DMS153 treated with DMSO at 0.1 percent for 48 hours (cell line): ENCODE data around the gene LNPK.
"Not testable (repeated sequence)": the region's sequence is repeated elsewhere in the genome, so short reads cannot be mapped to it uniquely, and the experiment has no call there.

Experiments
- DNase-seq: peaks from one replicate; lab custom pipeline; 2025; ENCODE audit not compliant: unreplicated experiment; lab: John Stamatoyannopoulos, UW

Gene LNPK

DNA sequence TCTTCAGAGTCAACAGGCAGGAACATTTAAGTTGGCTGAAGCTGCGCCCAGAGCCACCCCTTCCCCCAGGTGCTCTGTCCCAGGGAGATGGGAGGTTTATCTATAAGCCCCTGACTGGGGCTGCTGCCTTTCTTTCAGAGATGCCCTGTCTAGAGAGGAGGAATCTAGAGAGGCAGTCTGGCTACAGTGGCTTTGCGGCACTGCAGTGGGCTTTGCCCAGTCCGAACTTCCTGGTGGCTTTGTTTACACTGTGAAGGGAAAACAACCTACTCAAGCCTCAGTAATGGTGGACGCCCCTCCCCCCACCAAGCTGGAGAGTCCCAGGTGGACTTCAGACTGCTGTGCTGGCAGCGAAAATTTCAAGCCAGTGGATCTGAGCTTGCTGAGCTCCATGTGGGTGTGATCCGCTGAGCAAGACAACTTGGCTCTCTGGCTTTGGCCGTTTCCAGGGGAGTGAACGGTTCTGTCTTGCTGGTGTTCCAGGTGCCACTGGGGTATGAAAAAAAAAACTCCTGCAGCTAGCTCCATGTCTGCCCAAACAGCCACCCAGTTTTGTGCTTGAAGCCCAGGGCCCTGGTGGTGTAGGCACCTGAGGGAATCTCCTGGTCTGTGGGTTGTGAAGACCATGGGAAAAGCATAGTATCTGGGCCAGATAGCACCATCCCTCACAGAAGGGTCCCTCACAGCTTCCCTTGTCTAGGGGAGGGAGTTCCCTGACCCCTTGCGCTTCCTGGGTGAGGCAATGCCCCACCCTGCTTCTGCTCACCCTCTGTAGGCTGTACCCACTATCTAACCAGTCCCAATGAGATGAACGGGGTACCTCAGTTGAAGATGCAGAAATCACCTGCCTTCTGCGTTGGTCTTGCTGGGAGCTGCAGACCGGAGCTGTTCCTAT, 88.0 kb downstream of the LNPK start:
- DNase-seq: peak; percentile 2

DNA sequence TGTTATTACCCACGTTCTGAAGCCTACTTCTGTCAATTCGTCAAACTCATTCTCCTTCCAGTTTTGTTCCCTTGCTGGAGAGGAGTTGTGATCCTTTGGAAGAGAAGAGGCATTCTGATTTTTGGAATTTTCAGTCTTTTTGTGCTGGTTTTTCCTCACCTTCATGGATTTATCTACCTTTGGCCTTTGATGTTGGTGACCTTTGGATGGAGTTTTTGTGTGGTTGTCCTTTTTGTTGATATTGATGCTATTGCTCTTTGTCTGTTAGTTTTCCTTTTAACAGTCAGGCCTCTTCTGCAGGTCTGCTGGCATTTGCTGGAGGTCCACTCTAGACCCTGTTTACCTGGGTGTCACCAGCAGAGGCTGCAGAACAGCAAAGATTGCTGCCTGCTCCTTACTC, 88.8 kb downstream of the LNPK start:
- DNase-seq: not testable (repeated sequence)

DNA sequence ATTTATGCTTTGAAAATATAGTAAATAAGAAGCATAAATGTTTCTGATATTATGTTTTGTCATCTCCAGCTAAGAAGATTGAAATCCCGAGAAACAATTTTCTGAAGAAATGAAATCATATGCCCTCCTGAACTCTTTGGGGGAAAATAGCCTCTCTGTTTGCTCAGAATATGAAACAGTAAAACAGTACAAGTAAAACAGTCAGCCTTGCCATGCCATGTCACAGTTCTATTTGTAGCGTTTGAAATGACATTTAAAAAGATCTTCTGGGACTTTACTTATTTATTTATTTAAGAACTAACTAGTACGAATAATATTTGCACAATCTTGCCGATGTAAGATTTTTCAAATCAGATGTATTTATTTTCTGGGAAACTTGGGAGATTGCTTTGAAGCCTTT, 98.0 kb downstream of the LNPK start:
- no peak for DNase-seq

DNA sequence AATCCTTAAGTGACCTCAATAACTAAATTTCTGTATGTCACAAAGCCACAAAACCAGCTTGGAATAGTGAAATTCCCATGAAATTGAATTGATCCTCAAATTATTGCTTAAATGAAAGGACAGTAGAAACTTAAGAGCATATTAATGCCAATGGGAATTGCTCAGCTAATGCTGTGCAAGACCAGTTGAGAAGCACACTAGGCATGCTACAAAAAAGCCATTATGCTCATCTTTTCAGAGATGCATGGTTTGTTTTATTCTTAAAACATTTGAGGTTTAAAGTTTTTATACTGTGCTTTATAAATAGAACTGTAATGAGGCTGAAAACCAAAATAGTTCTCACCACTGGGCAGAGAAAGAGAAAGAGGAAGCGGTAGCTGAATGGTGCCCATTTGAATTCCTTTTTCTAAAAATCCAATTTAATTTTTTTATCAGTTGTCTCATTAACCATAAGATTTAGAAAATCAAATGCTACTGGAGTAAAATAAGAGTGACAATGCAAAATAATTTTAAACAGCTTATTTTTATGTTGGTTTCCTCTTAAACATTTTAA, 98.6 kb downstream of the LNPK start:
- no peak for DNase-seq

DNA sequence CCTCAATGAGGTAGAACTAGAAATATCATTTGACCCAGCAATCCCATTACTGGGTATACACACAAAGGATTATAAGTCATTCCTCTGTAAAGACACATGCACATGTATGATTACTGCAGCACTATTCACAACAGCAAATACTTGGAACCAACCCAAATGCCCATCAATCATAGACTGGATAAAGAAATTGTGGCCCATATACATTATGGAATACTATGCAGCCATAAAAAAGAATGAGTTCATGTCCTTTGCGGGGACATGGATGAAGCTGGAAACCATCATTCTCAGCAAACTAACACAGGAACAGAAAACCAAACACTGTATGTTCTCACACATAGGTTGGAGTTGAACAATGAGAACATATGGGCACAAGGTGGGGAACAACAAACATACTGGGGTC, 106.1 kb downstream of the LNPK start:
- not testable (repeated sequence) for DNase-seq

DNA sequence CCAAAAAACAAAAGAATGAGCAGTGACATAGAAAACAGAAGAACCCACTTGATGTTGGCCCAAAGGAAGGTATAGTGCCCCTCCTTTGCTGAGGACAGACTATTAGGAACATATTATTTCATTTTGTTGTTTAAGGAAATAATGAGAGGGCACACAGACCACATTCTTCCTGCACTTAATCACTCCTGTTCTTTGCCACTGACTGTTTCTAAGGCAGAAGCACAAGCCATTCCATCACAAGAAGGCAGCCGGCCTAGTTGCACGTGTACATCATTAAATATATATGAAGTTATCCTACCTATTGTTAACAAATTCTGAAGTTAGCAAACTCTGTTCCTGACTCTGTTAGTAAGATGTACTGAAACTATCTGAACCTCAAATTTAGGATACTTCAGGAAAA, 110.0 kb downstream of the LNPK start:
- no peak for DNase-seq

DNA sequence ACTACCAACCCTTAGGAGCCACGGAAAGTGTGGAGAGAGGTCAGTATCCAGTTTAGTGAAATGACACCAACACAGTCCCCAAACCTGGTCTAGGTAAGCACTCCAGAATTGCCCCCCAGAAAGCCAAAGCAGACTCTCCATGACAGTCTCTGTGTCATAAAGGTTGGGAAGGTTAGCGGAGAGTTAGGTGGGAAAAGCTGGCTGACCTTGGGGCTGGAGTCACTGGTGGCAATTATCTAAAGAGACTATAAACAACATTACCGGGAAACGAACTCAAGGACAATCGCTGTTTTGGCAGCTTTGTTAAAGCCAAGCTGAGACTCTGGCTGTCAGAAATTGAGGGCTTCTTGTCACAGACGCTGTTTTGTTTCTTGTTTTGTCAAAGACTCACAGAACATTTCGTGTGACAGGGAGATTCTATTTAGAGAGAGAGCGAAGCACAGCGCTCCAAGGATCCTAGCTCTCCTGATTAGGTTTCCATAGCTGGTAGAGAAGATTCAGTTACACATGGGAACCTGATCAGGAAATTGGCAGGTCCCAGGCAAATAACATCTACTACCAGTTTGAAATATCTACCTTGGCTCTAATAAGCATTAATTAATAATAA, 111.3 kb downstream of the LNPK start:
- DNase-seq: no peak

DNA sequence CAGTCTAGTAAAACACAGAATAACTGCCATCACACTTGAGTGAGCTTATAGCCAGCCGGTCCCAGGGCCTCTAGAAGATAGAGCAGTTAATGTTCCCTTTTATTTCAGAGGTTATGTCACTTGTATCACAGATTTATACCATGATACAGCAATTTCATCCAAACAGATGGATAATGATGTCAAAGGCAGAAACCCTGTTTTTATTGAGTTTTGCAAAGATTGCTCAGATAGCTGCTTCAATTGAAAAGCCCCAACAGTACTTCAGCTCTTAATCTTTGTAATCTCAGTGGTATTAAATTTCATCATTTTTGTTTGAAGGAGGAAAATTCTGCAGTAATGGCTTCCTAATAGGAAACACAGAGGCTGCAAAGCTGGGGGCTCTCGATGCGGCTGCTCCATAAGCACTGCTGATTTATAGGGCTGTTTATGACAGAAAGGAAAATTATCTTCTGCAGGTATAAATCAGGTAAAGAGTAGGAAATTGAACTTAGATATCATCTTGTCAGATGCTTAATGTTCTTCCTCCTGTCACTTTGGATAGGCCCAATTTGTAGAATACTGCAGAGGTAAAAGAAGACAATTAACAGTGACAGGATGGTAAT, 112.3 kb downstream of the LNPK start:
- DNase-seq: no peak

DNA sequence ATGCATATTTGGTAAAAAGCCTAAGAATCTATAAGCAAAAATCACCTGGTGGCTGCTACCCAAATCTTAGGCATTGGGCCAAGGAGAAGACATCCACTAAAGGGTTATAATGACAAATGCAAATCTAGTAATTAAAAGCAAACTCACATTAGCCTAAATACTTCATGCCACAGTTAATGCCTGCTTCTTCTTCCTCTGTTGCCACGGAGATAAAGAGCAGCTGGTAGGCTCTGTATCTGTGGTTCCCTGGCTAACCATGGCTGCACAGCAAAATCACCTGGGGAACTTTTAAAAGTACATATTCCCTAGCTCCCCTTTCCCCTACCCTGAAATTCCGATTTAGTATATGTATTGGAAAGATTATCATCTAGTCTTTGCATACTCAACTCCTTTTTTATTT, 114.3 kb downstream of the LNPK start:
- DNase-seq: peak; percentile 35

DNA sequence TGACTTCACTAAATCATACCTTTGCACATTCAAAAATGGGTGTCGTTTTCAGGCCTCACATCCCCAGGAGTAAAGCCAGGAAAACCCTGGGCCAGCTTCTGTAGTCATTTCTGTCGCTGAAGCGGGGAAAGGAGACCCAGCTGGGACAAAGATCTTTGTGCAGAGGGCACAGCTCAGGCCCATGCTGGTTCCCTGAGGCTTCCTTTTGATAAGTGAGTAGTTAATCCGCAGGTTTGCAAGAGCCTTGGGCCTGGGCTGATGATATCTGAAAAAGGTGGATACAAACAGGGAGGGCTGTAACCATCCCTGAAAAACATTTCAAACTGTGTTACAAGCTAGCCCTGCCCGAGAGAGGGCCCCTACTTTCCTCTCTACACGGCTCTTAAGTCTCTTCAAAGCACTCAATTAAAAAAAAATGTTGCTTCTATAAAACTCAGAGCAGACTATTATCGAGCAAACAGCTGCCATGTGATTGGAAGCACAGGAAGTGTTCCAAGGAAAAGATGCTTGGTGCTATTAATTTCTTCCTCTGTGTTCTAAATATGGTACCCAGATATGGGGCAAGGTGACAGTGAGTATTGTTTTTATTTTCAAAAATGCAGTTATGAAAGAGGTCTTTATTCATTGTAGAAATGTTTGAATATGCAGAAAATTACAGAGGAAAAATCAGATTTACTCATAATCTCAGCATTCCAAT, 117.2 kb downstream of the LNPK start:
- DNase-seq: no peak

DNA sequence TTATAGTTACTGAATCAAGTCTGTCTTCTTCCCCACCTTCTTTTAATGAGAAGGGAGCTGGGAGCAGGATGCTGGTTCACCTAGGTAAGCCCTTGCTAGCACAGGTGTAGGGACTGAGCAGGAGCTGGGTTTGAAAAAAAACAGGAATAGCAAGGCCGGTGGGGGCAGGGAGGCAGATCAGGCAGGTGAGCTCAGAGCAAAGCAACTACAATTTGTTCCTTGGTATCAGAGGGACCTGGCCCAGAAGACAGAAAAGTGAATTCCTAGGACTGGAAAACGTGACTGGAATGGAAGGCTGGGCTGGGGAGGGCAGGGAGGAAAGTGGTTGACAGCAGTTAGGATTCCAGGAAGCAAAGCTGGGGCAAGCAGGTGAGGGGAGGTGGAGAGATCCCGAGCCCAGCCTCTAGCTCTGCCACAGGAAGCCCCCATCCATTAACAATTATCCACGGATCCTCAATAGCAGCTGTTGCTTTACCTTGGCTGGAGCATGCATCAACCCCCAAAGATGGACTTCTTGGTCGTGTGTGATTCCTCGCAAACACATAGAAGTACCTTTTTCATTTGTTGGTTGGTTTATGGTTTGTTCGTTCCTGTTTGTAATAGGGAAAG, 118.4 kb downstream of the LNPK start:
- DNase-seq: peak; percentile 87

DNA sequence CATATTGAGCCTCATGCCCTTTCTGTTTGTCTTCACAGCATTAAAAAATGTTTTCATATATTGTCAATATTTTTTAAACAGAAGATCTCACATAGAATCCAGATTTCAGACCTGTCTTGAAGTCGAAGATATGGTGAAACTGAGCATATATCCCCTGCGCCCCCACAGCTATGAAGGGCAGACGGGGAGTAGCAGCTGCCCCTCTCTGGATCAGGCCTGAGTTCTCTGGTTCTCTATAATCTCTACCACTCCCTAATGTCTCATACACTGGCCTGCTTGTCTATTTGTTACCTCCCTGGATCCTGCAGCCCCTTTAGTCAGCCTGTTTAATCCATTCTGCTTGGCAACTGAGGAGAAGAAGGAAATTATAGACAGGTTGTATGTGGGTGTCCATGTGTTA, 122.4 kb downstream of the LNPK start:
- no peak for DNase-seq

DNA sequence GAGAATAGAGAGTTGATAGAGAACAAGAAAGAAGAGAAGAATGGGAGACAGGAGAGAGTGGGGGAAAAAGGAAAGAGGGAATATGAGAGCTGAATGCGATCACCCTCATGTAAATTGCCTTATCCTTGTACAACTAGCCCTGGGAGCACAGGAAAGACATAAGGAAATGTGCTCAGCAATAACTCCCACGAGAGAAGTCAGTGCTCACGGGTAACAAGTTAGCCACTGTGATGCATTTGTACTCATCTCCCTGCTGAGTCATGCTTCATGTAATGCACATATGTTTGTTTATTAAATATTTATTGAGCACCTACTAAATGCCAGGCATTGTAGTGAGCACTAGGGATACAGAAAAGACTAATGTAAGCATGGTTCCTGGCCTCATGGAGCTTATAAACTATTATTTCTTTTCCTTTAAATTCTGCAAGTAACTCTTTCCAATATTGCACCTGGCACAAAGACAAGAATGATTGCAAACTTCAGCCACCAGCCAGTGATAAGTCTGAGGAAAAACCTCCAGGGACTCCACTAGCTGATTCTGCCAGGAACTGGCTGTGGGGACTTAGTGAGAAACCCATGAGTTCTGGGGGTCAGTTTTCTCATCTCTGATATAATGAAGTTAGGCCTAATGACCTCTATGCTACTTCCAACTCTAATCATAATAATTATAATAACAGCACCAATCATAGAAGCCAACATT, 124.1 kb downstream of the LNPK start:
- no peak for DNase-seq

DNA sequence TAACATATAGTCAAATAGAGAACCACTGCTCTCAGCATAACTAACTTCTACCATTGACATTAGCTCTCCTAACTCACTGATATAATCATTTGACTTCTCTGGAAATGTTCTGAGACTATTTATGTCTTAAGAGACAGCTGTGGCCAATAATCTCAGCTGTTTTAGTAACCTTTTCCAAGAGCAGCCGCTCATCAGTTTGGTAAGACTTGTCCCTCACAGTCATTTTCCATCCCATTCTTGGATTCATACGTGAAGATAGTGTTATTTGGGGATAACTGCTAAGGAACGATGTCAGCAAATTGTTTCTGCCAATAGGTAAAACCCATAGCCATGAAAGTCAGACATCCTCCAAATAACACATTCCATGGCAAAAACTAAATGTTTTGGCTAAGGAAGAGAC, 127.8 kb downstream of the LNPK start:
- no peak for DNase-seq
